Measurements from ENCODE around the gene TACC2.

Gene TACC2

DNA sequence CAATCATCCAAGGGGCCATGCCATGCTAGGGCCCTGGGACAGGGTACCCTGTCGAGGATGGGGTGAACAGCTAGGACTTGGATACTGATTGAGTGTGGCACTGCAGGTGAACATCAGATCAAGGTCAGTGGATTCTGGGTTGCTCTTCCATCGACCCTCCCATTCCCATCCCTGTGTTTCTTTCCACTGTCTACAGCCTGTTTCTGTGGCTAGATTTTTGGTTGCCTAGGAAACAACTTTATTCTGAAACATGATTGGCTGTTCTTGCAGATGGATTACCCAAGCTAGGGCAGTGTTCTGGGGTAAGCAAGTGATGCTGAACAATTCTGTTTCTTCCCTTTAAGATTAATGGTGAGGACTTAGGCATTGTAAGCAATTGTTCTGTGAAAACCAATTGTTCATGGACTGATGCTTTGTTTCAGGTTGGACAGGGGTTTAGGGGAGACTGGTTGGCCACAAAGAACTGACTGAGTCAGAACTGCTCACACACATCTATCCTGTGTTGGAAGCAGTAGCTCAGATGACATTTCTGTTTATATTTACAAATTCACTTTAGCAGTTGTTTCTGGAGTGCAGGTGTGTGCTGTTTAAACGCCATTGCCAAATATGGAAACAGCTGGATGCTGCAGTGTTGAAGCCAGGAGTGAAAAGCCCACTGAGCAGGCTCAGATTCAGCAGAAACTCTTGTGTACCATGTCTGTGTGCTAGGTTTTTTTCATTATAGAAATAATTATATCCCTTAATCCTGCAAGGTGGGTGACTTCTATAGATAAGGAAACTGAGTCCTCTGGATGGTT lies 179.8 kb downstream of the TACC2 start:
- intact Hi-C loops (cut with DNase I): no loop called here
- DNase-seq: no peak

DNA sequence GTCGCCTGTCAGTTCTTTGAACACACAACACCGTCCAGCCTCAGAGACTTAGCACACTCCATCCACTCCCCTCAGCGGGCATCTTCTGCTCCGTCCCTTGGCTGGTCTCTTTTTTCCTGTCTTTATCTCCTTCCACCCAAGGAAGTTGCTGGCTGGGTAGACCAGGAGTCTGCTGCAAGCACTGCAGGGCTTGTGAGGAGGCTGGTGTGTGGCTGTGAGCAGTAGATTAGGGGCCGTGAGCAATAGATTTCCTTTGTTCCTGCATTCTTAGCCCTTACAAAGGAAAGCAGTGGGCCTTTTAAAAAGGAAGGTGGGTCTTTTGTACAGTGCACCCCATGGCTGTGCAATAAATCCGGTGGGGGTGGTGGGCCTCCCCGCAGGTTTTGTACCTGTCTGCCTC lies 181.8 kb downstream of the TACC2 start:
- intact Hi-C loops (cut with DNase I): no loop called here
- no peak for DNase-seq

DNA sequence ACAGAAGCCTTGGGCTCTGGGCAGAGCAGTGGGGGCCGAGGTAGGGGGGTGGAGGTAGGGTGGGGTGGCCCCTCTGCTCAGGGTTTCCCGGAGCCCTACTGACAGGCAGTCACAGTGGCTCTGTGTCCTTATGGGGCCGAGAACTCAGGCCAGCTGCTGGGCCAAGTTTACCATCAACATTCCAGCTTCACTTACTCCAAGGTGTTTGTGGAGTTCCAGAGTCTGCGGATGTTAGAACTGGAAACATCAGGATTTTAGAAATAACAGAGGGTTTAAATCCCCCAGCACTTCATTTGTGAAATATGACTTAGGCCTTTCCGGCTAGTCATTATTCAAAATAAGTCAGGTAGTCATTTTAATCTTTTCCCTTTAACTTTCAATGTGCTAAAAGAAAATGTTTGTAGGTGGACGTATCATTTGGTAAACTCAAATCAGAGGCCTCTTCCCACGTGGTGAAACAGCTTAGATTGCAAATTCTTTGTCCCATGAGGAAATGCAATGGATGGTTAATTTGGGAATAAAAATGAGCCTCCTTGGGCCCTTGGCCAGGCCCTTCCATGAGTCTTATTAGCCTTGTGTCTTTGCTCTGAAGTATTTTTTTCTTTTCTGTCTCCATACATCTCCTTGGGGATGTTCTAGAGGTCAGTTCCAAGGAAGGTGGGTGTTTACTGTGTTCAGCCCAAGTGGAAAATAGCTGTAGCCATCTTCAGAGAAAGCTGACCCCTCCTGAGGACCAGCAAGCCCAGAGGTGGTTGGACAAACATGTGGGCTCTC lies 182.5 kb downstream of the TACC2 start:
- no peak for DNase-seq
- intact Hi-C loops (cut with DNase I): no loop called here

DNA sequence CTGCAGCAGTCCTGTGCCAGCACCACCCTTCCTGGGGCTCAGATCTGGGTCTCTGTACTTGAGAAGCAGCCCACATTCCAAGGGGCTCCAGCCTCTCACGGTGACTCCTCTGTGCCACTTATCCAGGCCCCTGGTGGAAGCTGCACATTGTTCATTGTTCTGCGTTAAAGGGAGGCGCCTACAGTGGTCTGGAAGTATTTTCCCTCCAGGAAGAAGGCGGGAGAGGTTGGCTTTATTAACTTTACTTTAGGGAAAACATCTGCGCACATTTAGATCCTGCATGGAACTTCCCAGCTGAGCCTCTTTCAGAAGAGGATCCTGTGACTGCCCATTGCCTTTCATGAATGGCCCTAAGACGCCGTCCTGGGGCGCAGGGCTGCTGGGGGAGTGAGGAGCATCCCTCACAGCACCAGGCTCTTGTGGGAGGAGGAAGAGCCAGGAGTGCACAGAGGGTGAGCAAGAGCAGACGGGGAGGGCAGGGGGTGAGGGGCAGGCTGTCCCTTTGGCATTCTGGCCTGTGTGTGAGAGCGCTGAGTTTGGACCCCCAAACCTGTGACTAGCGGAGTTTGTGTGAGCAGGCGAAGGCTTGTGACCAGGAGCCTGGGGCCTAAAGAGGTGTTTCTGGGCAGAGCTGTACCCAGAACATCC lies 183.5 kb downstream of the TACC2 start:
- intact Hi-C loops (cut with DNase I): no loop called here
- DNase-seq: no peak

DNA sequence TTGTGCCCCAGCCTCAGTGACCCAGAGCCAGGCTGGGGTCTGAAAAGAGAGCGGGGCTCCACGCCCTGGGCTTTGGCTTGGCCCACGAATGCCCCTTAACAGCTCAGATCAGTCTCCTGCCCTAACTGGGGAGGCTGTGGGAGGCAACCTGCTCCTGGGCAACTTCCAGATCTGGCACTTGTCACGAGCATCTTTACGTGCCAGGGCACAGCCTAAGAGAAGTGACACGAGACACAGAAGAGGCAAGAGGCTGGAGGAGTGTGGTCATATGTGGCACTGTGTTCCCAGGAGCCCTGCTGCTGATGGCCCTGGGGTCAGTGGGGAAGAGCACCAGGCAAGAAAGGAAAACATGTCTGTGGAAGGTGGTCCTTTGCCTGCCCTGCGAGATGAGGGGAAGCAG lies 184.4 kb downstream of the TACC2 start:
- intact Hi-C loops (cut with DNase I): no loop called here
- DNase-seq: no peak

DNA sequence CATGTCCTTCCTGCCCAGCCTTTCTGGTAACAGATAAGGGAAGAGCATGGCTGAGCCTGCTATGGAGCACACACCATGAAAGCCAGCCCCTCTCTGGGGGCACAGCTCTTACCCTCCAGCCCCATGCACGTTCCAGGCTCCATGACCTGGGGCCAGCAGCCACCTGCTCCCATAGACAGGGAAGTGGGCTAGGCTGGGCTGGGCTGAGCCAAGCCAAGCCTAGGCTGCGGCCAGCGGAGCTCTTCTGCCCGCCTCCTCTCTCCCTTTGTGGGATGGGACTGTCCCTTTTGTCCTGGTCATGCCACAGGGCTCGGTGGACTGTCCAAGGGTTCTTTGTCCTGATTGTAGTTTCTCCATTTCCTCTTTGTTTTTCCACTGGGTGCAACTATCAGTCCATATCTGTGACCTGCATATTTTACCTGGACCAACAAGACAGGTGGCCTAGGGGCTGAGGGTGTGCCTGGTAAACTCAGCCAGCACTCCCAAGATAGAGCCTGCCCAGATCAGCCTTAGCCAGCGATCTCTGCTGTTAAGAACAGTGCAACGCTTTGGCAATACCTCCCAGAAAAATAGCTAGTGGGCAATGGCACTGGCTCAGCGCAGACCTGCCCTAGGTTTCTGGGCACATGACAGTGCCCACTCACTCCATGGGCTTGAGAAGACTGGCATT lies 184.9 kb downstream of the TACC2 start:
- DNase-seq: no peak
- intact Hi-C loops (cut with DNase I): no loop called here

DNA sequence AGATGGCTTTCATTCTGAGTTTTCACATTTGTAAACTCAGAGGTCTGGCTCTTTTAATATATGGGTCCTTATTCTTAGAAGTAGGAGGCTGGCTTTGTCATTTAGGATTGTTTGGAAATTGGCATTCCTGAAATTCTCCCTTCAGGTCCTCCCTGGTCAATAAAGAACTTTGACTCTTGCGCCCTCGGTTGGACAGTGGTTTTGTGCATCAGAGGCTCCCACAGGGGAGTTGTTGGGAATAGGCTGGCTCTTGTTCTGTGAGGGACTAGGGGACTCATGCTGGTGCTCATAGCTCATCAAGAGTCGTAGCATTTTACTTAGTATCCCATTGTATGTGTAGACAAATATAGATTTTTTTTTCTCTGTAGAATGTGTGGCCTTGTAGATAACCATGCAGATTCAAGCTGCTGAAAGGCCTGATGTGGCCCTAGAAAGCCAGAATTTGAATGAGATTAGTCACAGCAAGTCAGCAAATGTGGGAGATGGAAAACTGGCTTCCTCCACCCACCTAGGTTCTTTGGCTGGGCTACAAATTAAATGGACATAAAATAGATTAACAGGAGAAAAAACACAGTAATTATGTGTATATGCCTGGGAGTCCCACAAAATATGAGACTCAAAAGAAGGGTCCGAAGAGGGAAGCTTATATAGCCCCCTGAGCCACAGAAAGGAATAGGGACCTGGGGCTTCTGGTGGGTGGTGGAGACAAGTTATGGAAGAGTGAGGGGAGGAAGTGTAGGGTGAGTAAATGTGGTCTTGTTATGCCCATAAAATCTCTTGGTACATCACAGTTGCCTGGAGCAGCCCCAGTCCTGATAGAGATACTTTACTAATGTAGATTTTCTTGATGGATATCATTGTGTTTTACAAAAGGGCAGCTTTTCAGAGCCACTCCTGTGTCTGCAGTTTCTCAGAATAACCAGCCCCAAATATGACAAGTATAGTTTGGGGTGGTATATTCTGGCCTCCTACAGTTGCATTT lies 187.6 kb downstream of the TACC2 start:
- no peak for DNase-seq
- intact Hi-C loops (cut with DNase I): no loop called here

DNA sequence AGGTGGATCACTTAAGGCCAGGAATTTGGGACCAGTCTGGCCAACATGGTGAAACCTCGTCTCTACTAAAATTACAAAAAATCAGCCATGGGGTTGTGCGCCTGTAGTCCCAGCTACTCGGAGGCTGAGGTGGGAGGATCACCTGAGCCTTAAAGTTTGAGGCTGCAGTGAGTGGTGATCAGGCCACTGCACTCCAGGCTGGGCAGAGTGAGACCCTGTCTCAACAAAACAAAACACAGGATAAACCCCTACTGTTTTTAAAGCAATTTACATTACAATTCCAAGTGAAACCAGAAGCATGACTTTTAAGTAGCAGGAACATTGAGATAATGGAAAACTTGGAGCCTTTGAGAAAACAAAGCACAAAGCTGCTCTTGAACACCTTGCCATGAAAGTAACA lies 189.7 kb downstream of the TACC2 start:
- DNase-seq: no peak
- intact Hi-C loops (cut with DNase I): no loop called here

DNA sequence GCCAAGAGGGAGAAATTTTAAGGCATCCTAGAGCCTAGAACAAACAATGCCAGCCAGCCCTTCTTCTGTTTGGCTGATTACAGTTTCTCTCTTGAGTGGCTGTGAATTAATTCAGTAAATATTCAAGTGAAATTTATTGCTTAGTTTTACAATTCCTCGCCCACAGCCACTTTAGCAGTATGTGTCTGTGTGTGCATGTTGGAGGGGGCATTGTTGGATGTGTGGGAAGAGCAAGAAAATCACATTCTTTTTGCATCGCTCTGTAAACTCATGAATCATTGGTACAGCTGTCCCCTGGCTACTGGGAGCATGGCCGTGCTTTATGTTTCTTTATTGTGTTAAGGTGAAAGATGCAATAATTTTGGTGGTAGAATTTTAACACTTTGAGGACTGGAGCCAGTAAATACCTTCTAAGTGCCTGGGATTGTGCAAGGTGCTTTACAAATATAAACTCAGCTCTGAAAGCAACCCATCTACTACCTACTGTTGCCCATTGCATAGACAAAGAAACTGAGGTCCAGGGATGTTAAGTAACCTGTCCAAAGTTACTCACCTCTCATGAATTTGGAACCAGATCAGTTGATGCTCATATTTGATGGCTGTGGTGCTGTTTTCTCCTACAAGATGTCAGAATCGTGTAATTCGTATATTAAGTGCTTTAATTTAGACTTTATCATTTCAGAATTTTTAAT lies 192.2 kb downstream of the TACC2 start:
- DNase-seq: peak in 1 of 42 donors; percentile 19
- intact Hi-C loops (cut with DNase I): no loop called here

DNA sequence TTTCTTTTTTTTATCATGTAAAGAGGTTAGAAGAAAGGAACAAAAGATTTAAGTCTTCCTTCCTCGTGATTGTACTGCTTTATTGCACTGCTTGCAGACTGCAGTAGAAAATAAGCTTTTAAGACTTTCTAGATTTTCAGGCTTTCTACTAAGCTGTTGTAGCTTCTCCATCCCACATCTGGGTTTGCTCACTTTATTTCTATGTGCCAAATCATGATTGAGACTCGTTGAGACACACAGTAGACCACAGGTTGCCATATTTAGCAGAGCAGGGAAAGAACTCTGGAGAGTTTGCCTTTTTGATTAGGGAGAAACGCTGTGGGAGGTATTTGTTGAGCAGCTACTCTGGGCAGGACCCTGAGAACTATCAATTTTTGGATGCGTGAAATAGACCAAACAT lies 192.9 kb downstream of the TACC2 start:
- intact Hi-C loops (cut with DNase I): no loop called here
- no peak for DNase-seq

DNA sequence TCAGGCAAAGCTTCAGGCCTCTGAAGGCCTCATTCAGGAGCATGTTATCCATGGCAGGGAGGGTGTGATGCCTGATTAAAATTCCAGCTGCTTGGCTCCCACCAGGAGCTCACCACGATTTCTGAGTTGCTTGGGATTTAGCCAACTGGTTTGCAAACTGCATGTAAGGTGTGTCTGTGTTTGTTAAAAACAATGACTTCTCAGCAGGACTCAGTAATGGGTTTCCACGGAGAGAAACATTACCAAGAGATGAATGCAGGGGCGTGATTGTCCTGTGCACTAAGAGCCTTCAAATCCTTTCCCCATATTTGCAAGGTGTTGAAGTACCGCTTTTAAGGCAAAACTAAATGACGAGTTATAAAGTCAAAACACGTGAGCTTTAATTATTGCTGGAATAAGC lies 193.3 kb downstream of the TACC2 start:
- no peak for DNase-seq

DNA sequence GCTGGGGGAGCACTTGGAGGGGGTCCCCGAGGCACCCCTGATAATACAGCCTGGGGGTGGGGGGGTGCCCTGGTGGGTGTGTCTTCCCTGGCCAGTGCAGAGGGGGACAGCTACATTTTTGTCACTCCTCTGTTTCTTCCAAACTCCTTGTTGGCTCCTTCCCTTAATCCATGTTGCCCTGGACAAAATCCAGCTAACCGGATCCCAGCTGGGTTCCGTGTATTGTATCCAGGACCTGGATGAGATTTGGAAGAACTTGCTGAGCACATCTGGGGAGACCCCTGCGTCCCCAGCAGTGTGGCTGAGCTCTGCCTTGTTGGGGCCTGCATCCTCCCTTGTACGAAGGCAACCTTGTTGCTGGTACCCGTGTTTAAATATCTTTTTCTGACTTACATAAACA lies 195.3 kb downstream of the TACC2 start:
- intact Hi-C loops (cut with DNase I): no loop called here
- no peak for DNase-seq

More for the DNA sequence above, 193.3 kb downstream of the TACC2 start:
- intact Hi-C loops (cut with DNase I): no loop called here

DNA sequence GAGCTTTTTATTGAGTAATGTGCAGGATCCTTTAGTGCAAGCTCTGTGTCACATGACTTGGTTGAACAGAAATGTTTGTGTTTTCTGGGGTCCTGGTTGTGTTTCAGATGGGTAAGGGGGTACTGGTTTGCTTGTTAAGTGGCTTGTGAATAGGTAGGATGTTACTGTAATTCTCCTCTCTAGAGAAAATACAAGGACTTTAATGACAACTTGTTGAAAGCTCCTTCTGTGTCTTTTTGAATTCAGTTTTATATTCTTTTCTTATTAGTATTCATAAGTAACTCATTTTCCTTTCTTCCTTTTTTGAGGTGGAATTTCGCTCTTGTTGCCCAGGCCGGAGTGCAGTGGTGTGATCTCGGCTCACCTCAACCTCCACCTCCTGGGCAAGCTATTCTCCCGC lies 196.7 kb downstream of the TACC2 start:
- intact Hi-C loops (cut with DNase I): no loop called here
- no peak for DNase-seq

DNA sequence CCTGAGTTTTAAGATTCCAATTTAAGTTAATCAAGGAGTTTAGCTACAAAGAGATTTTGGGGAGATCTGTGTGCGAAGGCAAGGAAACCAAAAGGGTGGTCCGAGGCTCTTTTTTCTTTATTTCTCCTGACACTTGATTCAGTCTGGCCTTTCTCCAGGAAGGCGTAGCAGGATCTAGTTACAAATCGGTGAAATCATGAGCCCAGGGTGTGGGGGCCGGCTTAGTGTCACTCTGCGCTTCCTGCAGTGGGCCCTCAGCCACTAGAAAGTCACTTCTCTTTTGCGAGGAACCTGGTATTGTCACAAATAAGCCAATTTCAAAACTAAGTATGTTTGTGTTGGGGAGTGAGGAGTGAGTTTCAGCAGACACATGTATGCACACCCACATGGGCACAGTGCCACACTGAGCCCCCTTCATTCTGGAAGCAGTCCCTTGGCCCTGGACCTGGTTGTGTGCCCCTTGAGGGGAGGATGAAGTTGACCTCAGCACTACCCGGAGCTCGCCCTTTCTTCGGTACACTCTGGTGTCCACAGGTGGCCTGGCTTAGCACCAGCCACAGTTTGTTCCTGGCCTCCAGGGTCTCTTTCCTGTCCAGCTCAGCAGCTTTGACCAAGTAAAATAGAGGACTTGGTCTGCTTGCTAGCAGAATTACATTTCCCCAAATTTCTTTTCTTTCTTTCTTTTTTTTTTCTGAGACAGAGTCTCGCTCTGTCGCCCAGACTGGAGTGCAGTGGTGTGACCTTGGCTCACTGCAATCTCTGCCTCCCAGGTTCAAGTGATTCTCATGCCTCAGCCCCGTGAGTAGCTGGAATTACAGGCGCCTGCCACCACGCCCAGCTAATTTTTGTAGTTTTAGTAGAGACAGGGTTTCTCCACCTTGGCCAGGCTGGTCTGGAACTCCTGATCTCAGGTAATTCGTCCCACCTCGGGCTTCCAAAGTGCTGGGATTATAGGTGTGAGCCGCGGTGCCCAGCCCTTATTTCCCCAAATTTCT lies 198.2 kb downstream of the TACC2 start:
- intact Hi-C loops (cut with DNase I): no loop called here
- no peak for DNase-seq

DNA sequence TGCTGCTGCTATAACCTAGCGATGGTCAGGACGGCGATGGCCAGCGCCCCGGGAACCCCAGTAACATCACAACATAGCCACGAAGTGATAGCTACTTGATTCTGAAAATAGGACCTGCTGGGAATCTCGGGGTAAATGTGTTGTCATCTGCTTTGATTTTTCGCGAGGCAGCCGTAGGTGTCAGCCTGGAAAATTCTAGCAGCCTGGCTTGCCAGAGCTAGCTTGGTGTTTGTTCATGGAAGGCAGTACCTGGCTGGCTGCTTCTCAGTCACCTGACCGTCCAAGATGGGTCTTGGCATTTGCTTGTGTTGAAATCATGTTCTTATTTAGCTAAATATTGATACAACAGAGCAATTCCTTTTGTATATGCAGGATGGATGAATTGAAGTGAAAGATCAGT lies 199.7 kb downstream of the TACC2 start:
- peak in 38 of 42 donors; percentile 22 to 76 (median 53) for DNase-seq
- intact Hi-C loops (cut with DNase I): no loop called here

DNA sequence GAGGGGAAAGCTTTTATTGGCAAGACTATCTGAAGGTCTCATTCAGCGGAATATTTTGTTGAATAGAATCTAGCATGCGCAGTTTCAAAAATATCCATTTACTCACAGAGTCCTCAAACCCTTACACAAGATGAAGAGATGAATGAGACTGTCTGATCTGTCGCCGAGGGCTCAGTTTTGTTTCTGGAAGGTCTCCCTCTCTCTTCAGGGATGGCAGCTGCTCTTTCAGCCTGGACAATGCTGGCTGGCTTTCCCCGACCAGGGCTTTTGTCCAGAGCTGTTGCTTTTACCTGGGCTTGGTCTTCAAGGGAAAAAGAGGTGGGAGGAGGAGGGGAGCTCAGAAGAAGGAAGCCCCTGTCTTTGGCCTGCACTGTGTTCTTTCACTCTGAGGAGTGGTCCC lies 200.2 kb downstream of the TACC2 start:
- intact Hi-C loops (cut with DNase I): no loop called here

More for the DNA sequence above, 200.2 kb downstream of the TACC2 start:
- no peak for DNase-seq
